Peyer's patch (tissue), 4 donors: ENCODE measurements around the gene IFNL4. TPM values are rescaled to one million over a fixed set of nuclear protein-coding genes. Genes with fewer than 3 reads are reported as not detected.

Source experiments
- DNase-seq, 3 donors: peaks; one replicate each; pipeline ENCODE4 v3.0.0-alpha.2; 2017 to 2019
- H3K27ac ChIP-seq, 4 donors: fragments of 200-600 bp; sonication (generic); one replicate each; pipeline ENCODE4 v1.5.1; 2016 to 2019
- H3K27me3 ChIP-seq, 2 donors: fragments of 200-600 bp; sonication (generic); one replicate each; pipeline ENCODE4 v1.5.1; 2019
- H3K36me3 ChIP-seq, 3 donors: fragments of 200-600 bp; sonication (generic); one replicate each; pipeline ENCODE4 v1.5.1; 2016 to 2019
- H3K4me1 ChIP-seq, 4 donors: fragments of 200-600 bp; sonication (generic); one replicate each; pipeline ENCODE4 v1.5.1; 2016 to 2019
- H3K4me3 ChIP-seq, 4 donors: fragments of 200-600 bp; sonication (generic); 1 replicate in 3 of 4; 2 replicates in 1 of 4; pipeline ENCODE4 v1.5.1; 2016 to 2019; ENCODE audit warnings: mild to moderate bottlenecking in 1 of 4
- H3K9me3 ChIP-seq, 4 donors: fragments of 200-600 bp; sonication (generic); one replicate each; pipeline ENCODE4 v1.5.1; 2016 to 2019; ENCODE audit warnings: mild to moderate bottlenecking in 1 of 4
- POLR2A ChIP-seq, 2 donors: fragments of 450-650 bp; IDR thresholded peaks; one replicate each; pipeline ENCODE4 v1.5.1; 2017; ENCODE audit warnings: antibody characterized with exemption in 2 of 2, mild to moderate bottlenecking in 2 of 2, moderate library complexity in 2 of 2
- total RNA-seq, 4 donors: library from RNA; depleted of rRNA; stranded (reverse); fragments of >200 nt; gene quantifications; one replicate each; pipeline ENCODE4 v1.1.0, GENCODE V29; 2016
- TF ChIP-seq, protein P1 (sequence below), 6 experiments: fragments of 450-650 bp in 4 of 6; fragments of 200-600 bp in 2 of 6; sonication (generic) in 1 of 6; IDR thresholded peaks; one replicate each; pipeline ENCODE4 v1.5.1; 2017 to 2019; ENCODE audit warnings: antibody characterized with exemption in 6 of 6, mild to moderate bottlenecking in 3 of 6, moderate library complexity in 1 of 6

Gene IFNL4
- total RNA-seq, 4 donors from 2014 or later, result not detected

DNA sequence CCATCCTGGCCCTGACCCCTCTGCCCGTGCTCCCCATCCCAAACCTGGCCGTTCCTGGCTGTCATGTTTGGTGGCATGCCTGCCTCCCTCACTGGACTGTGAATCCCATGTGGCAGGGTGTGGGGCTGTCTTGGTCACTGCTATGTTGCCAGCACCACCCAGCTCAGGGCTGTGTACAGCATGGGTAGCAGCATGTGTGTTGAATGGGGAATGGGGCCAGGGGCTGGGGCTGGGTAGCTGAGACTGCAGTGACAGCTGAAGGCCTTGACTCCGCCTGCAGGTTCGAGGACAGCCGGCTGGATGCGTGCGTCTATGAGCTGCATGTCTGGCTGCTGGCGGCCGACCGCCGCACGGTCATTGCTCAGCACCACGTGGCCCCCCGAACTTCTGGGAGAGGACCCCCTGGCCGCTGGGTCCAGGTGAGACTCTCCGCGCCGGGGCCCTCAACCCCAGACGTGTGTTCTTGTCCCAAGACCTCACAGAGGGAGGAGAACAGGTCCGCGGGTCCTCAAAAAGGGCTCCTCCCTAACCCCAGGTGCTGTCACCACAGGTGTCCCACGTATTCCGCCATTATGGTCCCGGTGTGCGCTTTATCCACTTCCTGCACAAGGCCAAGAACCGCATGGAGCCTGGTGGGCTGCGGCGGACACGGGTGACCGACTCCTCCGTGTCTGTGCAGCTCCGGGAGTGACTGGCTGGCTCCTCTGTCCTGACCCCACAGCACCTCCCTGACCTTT lies 48.4 kb downstream of the IFNL4 start:
- Histone ChIP-seq H3K36me3 (no peaks in the 10 kb centered on the region), H3K4me3 (no peak overlapping the region), H3K27me3 (peaks cover 0 to 42% of the 10 kb centered on the region in 2 donors), H3K4me1 (peaks cover 0 to 18% (median 0%) of the 10 kb centered on the region in 4 donors), H3K9me3 (no peaks in the 10 kb centered on the region), H3K27ac (no peak overlapping the region)
- TF ChIP-seq, protein P1, sequence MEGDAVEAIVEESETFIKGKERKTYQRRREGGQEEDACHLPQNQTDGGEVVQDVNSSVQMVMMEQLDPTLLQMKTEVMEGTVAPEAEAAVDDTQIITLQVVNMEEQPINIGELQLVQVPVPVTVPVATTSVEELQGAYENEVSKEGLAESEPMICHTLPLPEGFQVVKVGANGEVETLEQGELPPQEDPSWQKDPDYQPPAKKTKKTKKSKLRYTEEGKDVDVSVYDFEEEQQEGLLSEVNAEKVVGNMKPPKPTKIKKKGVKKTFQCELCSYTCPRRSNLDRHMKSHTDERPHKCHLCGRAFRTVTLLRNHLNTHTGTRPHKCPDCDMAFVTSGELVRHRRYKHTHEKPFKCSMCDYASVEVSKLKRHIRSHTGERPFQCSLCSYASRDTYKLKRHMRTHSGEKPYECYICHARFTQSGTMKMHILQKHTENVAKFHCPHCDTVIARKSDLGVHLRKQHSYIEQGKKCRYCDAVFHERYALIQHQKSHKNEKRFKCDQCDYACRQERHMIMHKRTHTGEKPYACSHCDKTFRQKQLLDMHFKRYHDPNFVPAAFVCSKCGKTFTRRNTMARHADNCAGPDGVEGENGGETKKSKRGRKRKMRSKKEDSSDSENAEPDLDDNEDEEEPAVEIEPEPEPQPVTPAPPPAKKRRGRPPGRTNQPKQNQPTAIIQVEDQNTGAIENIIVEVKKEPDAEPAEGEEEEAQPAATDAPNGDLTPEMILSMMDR (IDR thresholded peaks at IDR 0.05), result no peak
- no peak for TF ChIP-seq POLR2A (IDR thresholded peaks at IDR 0.05)
- DNase-seq, result no peak

DNA sequence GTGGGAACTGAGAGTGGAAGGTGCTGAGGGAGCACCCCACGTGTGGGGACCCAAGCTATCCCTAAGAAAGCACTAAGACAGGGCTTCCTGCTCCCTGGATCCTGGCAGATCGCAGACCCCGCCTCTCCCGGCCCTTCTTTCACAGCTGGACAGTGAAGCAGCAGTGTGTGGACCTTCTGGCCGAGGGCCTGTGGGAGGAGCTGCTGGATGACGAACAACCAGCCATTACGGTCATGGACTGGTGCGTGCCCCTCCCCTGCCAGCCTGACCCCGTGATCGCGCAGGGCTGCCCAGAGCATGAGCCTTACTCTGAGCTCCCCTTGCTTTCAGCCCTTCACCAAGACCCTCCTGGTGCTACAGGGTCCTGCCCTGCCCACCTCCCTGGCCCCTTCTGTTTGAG lies 49.6 kb downstream of the IFNL4 start:
- Histone ChIP-seq H3K27me3 (peaks cover 0 to 40% of the 10 kb centered on the region in 2 donors), H3K9me3 (no peaks in the 10 kb centered on the region), H3K4me3 (no peak overlapping the region), H3K27ac (no peak overlapping the region), H3K36me3 (no peaks in the 10 kb centered on the region), H3K4me1 (peaks cover 0 to 19% (median 0%) of the 10 kb centered on the region in 4 donors)
- TF ChIP-seq, protein P1 (IDR thresholded peaks at IDR 0.05), result no peak
- TF ChIP-seq POLR2A (IDR thresholded peaks at IDR 0.05), result no peak
- DNase-seq, result peak in 1 of 3 donors; percentile 48

DNA sequence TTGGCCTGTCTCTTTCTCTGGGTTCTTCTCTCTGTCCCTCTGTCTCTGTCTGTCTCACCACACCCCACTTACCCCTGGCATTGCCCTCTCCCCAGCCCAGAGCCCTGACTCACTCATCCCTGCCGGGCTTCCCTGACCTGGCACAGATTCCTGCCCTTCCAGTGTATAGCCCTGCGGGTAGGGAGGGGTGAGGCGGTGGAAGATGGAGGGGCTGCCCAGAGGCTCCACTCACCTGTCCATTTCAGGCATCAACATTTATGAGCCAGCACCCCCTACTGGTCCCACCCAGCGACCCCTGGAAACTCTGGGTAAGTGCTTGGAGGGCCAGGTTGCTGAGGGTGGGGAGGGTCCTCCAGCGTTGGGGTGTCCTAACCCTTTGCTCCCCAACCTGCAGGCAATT lies 50.8 kb downstream of the IFNL4 start:
- TF ChIP-seq POLR2A (IDR thresholded peaks at IDR 0.05), result no peak
- TF ChIP-seq, protein P1 (IDR thresholded peaks at IDR 0.05), result no peak
- Histone ChIP-seq H3K27ac (no peak overlapping the region), H3K9me3 (no peaks in the 10 kb centered on the region), H3K27me3 (peaks cover 0 to 29% of the 10 kb centered on the region in 2 donors), H3K36me3 (no peaks in the 10 kb centered on the region), H3K4me1 (peaks cover 0 to 19% (median 0%) of the 10 kb centered on the region in 4 donors), H3K4me3 (no peak overlapping the region)
- no peak for DNase-seq

DNA sequence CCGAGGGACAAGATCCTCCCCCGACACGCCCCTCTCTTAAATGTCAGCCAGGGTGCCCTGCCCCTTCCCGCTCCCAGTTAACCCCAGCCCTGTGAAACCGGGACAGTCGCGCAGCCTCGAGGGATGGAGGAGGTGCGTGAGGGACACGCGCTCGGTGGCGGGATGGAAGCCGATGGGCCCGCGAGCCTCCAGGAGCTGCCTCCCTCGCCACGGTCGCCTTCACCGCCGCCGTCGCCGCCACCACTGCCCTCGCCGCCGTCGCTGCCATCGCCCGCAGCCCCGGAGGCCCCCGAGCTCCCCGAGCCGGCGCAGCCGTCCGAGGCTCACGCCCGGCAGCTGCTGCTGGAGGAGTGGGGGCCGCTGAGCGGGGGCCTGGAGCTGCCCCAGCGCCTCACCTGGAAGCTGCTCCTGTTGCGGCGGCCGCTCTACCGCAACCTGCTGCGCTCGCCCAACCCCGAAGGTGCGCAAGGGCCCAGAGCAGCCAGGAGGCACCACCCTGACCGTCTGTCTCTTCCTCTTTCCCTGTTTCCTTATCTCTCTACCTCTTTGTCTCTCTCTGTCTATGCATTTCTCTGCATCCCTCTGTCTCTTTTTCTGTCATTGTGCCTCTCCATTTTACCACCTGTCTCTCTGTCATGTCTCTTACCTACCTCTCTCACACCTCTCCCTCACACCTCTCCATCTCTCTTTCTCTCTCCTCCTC lies 51.6 kb downstream of the IFNL4 start, which contains the start of gene NCCRP1:
NCCRP1 (plus strand) TSS at position 105 of the 703 bp plus-strand sequence; CDS start at position 124, 19 bp downstream.
- H3K4me1 ChIP-seq, result peaks cover 0 to 19% (median 0%) of the 10 kb centered on the region in 4 donors
- H3K36me3 ChIP-seq, result no peaks in the 10 kb centered on the region
- H3K9me3 ChIP-seq, result no peaks in the 10 kb centered on the region
- peak within 1 kb of the TSS in 2 of 4 donors; percentile 14 to 21 for H3K4me3 ChIP-seq
- H3K27me3 ChIP-seq, result peaks cover 0 to 25% of the 10 kb centered on the region in 2 donors
- no peak for TF ChIP-seq POLR2A (IDR thresholded peaks at IDR 0.05)
- TF ChIP-seq, protein P1 (IDR thresholded peaks at IDR 0.05), result no peak
- no peak for DNase-seq
- H3K27ac ChIP-seq, result no peak within 1 kb of the TSS

DNA sequence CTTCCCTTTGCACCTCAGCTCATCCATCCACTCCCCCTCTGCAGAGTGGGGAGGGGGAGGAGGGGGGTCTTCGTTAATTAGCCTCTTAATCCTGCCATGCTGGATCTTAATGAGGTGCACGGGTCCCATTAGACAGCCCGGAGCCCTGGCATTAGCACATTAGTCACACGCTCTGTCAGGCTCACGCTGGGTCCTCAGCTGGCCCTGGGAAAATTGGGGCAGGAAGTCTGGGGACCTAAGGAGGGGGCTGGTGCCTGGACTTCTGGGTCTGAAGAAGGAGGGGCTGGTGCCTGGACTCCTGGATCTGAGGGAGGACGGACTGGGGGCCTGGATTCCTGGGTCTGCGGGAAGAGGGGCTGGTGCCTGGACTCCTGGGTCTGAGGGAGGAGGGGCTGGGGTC lies 52.3 kb downstream of the IFNL4 start:
- H3K27ac ChIP-seq, result no peak overlapping the region
- peaks cover 0 to 25% of the 10 kb centered on the region in 2 donors for H3K27me3 ChIP-seq

More for the DNA sequence above, 52.3 kb downstream of the IFNL4 start:
- peaks cover 0 to 19% (median 0%) of the 10 kb centered on the region in 4 donors for H3K4me1 ChIP-seq
- DNase-seq, result no peak
- H3K4me3 ChIP-seq, result no peak overlapping the region
- no peak for TF ChIP-seq POLR2A (IDR thresholded peaks at IDR 0.05)
- TF ChIP-seq, protein P1 (IDR thresholded peaks at IDR 0.05), result no peak
- no peaks in the 10 kb centered on the region for H3K36me3 ChIP-seq
- no peaks in the 10 kb centered on the region for H3K9me3 ChIP-seq

Other genes with a start within 250 kb of the IFNL4 start
- gene FBXO27, start 216.3 kb downstream of the IFNL4 start, total RNA-seq, result 10 to 100 TPM in 1 of 4 donors, 1 to 10 TPM in 3; 1.2 to 12.4 (median 3.6) TPM
- not detected for gene ACP7, start 164.5 kb downstream of the IFNL4 start, total RNA-seq
- gene PAK4, start 123.1 kb downstream of the IFNL4 start, total RNA-seq, result 10 to 100 TPM; 24.8 to 73.0 (median 45.7) TPM
- gene NCCRP1, start 51.9 kb downstream of the IFNL4 start, total RNA-seq, result 1 to 10 TPM in 1 of 4 donors, not detected in 3; 1.1 TPM
- not detected for gene SYCN, start 44.6 kb downstream of the IFNL4 start, total RNA-seq
- gene IFNL3, start 3.9 kb downstream of the IFNL4 start, total RNA-seq, result not detected
- gene IFNL2, start 19.5 kb upstream of the IFNL4 start, total RNA-seq, result not detected
- gene IFNL1, start 47.6 kb upstream of the IFNL4 start, total RNA-seq, result not detected
- gene LRFN1, start 72.0 kb upstream of the IFNL4 start, total RNA-seq, result under 1 TPM in 3 of 4 donors, not detected in 1; 0.18 to 0.95 (median 0.80) TPM
- gene GMFG, start 87.2 kb upstream of the IFNL4 start, total RNA-seq, result 100 to 1,000 TPM in 1 of 4 donors, 1 to 10 TPM in 2, not detected in 1; 3.2 to 131 (median 8.6) TPM
- 100 to 1,000 TPM in 2 of 4 donors, 10 to 100 TPM in 2; 69.0 to 126 (median 91.8) TPM for gene SAMD4B, start 93.6 kb upstream of the IFNL4 start, total RNA-seq
- 10 to 100 TPM; 22.2 to 47.3 (median 37.7) TPM for gene PAF1, start 142.2 kb upstream of the IFNL4 start, total RNA-seq
- 10 to 100 TPM; 25.4 to 52.8 (median 41.0) TPM for gene MED29, start 142.5 kb upstream of the IFNL4 start, total RNA-seq
- 100 to 1,000 TPM; 183 to 682 (median 309) TPM for gene ZFP36, start 158.0 kb upstream of the IFNL4 start, total RNA-seq
- 10 to 100 TPM in 3 of 4 donors, 1 to 10 TPM in 1; 7.7 to 42.1 (median 16.1) TPM for gene PLEKHG2, start 163.8 kb upstream of the IFNL4 start, total RNA-seq
- 1,000 to 10,000 TPM in 1 of 4 donors, 100 to 1,000 TPM in 3; 443 to 1,406 (median 686) TPM for gene RPS16, start 187.1 kb upstream of the IFNL4 start, total RNA-seq
- gene SUPT5H, start 196.7 kb upstream of the IFNL4 start, total RNA-seq, result 100 to 1,000 TPM in 3 of 4 donors, 10 to 100 TPM in 1; 98.4 to 173 (median 160) TPM
- 10 to 100 TPM; 25.4 to 61.1 (median 33.2) TPM for gene TIMM50, start 232.0 kb upstream of the IFNL4 start, total RNA-seq